ENCODE results near the gene TBX1.

- no peak for TF ChIP-seq CTCF (IDR thresholded peaks at IDR 0.05)
- no peak for TF ChIP-seq POLR2AphosphoS5 (IDR thresholded peaks at IDR 0.05)
Measured at GRCh38 chr22:19773470-19774040, 13.0 kb downstream of the TBX1 start.

Data from prostate gland (tissue), 2 donors.